ENCODE measurements around the gene MSI2.

MSI2 gene

GRCh38 chr17:57535249-57535966 lies 279.1 kb downstream of the MSI2 start:
- peak; percentile 76 for DNase-seq (ENCODE audit: low read depth)
- TF ChIP-seq, protein P1, sequence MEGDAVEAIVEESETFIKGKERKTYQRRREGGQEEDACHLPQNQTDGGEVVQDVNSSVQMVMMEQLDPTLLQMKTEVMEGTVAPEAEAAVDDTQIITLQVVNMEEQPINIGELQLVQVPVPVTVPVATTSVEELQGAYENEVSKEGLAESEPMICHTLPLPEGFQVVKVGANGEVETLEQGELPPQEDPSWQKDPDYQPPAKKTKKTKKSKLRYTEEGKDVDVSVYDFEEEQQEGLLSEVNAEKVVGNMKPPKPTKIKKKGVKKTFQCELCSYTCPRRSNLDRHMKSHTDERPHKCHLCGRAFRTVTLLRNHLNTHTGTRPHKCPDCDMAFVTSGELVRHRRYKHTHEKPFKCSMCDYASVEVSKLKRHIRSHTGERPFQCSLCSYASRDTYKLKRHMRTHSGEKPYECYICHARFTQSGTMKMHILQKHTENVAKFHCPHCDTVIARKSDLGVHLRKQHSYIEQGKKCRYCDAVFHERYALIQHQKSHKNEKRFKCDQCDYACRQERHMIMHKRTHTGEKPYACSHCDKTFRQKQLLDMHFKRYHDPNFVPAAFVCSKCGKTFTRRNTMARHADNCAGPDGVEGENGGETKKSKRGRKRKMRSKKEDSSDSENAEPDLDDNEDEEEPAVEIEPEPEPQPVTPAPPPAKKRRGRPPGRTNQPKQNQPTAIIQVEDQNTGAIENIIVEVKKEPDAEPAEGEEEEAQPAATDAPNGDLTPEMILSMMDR (IDR thresholded peaks at IDR 0.05; ENCODE audit: control insufficient read depth, extremely low read depth, insufficient read depth) = no peak
- H3K4me3 ChIP-seq (ENCODE audit: low read depth, low read length) = peak overlapping the region; percentile 14; the same call in 1 of the 2 replicates

DNA sequence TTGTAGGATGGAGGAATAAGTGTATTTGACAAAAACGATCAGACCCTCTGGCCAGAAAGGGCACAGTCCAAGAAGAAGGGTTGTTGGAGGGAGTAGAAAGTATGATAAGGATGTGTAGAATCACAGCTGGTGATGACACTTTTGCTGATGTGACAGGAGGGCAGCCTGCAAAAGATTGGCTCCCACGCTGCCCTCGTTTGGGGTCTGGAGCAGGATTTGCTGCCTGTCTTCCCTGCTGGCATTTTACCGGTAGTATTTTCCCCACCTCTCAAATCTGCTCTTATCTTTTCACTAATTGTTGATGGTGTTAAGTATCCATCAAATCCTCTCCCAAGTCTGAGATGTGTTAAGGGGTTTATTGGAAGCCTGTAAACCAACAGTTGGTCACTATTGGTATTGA lies 280.0 kb downstream of the MSI2 start:
- no peak overlapping the region for H3K4me3 ChIP-seq (ENCODE audit: low read depth, low read length)
- TF ChIP-seq, protein P1 (IDR thresholded peaks at IDR 0.05; ENCODE audit: control insufficient read depth, extremely low read depth, insufficient read depth) = no peak
- DNase-seq (ENCODE audit: low read depth) = no peak

GRCh38 chr17:57536789-57537523 lies 280.6 kb downstream of the MSI2 start:
- TF ChIP-seq, protein P1 (IDR thresholded peaks at IDR 0.05; ENCODE audit: control insufficient read depth, extremely low read depth, insufficient read depth) = no peak
- DNase-seq (ENCODE audit: low read depth) = no peak
- no peak overlapping the region for H3K4me3 ChIP-seq (ENCODE audit: low read depth, low read length)

GRCh38 chr17:57537524-57538410 lies 281.4 kb downstream of the MSI2 start:
- H3K4me3 ChIP-seq (ENCODE audit: low read depth, low read length) = no peak overlapping the region
- no peak for DNase-seq (ENCODE audit: low read depth)
- TF ChIP-seq, protein P1 (IDR thresholded peaks at IDR 0.05; ENCODE audit: control insufficient read depth, extremely low read depth, insufficient read depth) = no peak

DNA sequence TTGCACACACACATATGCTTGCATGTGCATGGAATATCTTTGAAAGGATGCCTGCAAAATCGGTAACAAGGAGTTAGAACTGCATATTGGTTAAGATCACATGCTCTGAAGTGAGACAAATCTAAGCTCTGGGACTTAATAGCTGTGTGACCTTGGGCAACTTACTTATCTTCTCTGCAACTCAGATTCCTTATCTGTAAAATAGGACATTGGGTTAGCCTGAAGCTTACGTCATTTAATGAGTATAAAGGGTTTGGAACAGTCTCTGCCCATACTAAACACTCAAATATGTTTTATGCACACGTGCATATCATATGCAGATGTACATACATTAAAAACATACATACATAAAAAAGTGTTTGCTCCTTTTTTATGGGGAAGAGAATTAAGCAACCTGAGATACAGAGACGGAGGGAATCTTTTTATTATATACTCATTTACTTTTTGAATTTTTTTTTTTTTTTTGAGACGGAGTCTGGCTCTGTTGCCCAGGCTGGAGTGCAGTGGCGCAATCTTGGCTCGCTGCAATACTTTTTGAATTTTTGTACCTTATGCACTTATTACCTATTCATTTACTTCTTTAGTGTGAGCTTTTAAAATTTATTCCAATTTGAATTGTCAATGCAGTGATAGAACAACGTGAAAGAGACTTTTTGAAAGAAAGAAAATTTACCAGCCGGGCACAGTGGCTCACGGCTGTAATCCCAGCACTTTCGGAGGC lies 282.6 kb downstream of the MSI2 start:
- DNase-seq (ENCODE audit: low read depth) = peak; percentile 79
- TF ChIP-seq, protein P1 (IDR thresholded peaks at IDR 0.05; ENCODE audit: control insufficient read depth, extremely low read depth, insufficient read depth) = no peak
- no peak overlapping the region for H3K4me3 ChIP-seq (ENCODE audit: low read depth, low read length)

Measured in LNCaP clone FGC (cell line).